Measurements from ENCODE around the gene CCDC3. TPM values are rescaled to one million over a fixed set of nuclear protein-coding genes. Genes with fewer than 3 reads are reported as not detected.

CCDC3 gene
- total RNA-seq, 2 donors from 2014 or later, result 17.6 to 41.8 TPM

DNA sequence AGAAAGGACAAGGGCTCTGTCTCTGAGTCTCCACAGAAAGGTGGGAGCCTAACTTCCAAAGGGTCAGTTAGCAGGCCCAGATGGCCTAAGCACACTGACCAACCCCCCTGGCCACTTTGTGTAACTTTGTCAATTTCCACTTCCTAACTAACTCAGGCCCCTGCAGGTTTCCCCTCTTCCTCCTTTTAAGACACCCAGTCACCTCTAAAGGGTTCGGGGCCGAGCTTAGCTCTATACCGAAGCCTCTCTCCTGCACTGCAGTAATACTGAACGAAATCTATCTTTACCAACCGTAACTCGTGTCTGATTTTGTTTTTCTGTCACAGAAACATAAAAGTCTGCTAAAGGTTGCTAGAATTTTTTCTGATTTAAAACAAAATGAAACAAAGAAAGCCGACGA, 44.4 kb downstream of the CCDC3 start:
- WGBS, result 92% methylated on average over 8 of the region's 8 CpGs
- Histone ChIP-seq H3K36me3 (no peaks in the 10 kb centered on the region), H3K27me3 (replicated peaks; ENCODE audit: insufficient read depth) (no peaks in the 10 kb centered on the region), H3K4me1 (replicated peaks) (peaks cover 4% of the 10 kb centered on the region), H3K27ac (no peak overlapping the region), H3K4me3 (no peak overlapping the region), H3K9me3 (no peaks in the 10 kb centered on the region)
- TF ChIP-seq POLR2A (IDR thresholded peaks at IDR 0.05) (no peak), POLR2AphosphoS5 (IDR thresholded peaks at IDR 0.05) (no peak)
- TF ChIP-seq, protein P1, sequence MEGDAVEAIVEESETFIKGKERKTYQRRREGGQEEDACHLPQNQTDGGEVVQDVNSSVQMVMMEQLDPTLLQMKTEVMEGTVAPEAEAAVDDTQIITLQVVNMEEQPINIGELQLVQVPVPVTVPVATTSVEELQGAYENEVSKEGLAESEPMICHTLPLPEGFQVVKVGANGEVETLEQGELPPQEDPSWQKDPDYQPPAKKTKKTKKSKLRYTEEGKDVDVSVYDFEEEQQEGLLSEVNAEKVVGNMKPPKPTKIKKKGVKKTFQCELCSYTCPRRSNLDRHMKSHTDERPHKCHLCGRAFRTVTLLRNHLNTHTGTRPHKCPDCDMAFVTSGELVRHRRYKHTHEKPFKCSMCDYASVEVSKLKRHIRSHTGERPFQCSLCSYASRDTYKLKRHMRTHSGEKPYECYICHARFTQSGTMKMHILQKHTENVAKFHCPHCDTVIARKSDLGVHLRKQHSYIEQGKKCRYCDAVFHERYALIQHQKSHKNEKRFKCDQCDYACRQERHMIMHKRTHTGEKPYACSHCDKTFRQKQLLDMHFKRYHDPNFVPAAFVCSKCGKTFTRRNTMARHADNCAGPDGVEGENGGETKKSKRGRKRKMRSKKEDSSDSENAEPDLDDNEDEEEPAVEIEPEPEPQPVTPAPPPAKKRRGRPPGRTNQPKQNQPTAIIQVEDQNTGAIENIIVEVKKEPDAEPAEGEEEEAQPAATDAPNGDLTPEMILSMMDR (IDR thresholded peaks at IDR 0.05), result no peak
- intact Hi-C loops (cut with DNase I), result no loop called here
- DNase-seq (ENCODE audit: low spot score), result no peak

DNA sequence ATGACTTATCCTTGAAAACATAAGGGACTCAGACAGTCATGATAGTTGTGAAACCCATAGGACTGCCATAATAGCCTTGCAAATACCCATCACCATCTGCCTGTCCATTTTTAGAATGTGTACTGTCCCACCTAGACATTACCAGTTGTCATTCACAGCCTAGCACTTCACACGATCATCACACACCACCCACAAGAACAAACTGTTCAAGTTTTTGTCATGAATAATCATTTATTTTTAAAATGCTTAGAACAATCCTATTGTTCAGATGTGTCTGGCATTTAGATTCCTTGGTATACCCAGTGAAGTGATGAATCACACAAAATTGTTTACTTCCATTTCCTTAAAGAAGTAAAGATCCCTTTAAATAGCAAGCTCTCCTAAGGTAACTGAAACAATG, 46.6 kb downstream of the CCDC3 start:
- WGBS, result 0% methylated on average over 1 of the region's 1 CpG
- intact Hi-C loops (cut with DNase I), result no loop called here
- no peak for DNase-seq (ENCODE audit: low spot score)
- H3K9me3 ChIP-seq, result no peaks in the 10 kb centered on the region
- H3K4me3 ChIP-seq, result no peak overlapping the region
- H3K27ac ChIP-seq, result no peak overlapping the region
- no peaks in the 10 kb centered on the region for H3K27me3 ChIP-seq (replicated peaks; ENCODE audit: insufficient read depth)
- no peaks in the 10 kb centered on the region for H3K4me1 ChIP-seq (replicated peaks)
- no peaks in the 10 kb centered on the region for H3K36me3 ChIP-seq
- TF ChIP-seq POLR2AphosphoS5 (IDR thresholded peaks at IDR 0.05), result no peak

DNA sequence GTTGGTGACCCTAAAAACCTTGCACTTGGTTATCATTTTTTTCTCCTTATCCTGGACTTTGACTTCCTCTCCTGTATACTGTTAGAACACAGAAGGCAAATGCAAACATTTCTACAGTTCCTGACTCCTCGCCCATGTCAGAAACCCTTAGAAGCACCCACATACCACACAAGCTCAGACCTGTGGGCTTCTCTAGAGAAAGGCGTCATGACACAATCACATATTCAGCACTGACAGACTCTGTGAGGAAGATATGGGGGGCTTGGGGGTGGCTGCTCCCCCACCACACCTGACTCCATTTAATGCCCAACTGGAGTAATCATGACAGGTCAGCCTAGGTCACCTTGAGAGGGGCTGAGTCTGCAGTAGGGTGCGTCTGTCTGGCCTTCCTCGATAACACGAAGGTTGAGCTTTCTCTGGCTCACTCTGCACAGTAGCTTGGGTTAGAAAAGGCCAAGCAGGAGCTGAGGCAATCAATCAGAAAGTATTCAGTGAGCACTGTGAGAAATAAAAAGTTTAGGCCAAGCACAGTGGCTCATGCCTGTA, 50.9 kb downstream of the CCDC3 start:
- no peaks in the 10 kb centered on the region for H3K36me3 ChIP-seq
- H3K4me3 ChIP-seq, result no peak overlapping the region
- TF ChIP-seq POLR2A (IDR thresholded peaks at IDR 0.05), result no peak
- TF ChIP-seq, protein P1 (IDR thresholded peaks at IDR 0.05), result no peak
- TF ChIP-seq POLR2AphosphoS5 (IDR thresholded peaks at IDR 0.05), result peak; percentile 29
- 42% methylated on average over 5 of the region's 5 CpGs for WGBS
- intact Hi-C loops (cut with DNase I), result no loop called here
- no peak for DNase-seq (ENCODE audit: low spot score)
- H3K4me1 ChIP-seq (replicated peaks), result no peaks in the 10 kb centered on the region
- H3K27me3 ChIP-seq (replicated peaks; ENCODE audit: insufficient read depth), result no peaks in the 10 kb centered on the region
- no peaks in the 10 kb centered on the region for H3K9me3 ChIP-seq
- no peak overlapping the region for H3K27ac ChIP-seq

- H3K27me3 ChIP-seq (replicated peaks; ENCODE audit: insufficient read depth), result no peaks in the 10 kb centered on the region
- WGBS, result 91% methylated on average over 4 of the region's 4 CpGs
- TF ChIP-seq, protein P1 (IDR thresholded peaks at IDR 0.05), result no peak
- no peak for TF ChIP-seq POLR2A (IDR thresholded peaks at IDR 0.05)
- TF ChIP-seq POLR2AphosphoS5 (IDR thresholded peaks at IDR 0.05), result no peak
- no peak overlapping the region for H3K4me3 ChIP-seq
- no peaks in the 10 kb centered on the region for H3K36me3 ChIP-seq
- intact Hi-C loops (cut with DNase I), result no loop called here
- no peaks in the 10 kb centered on the region for H3K4me1 ChIP-seq (replicated peaks)
- DNase-seq (ENCODE audit: low spot score), result no peak
- no peaks in the 10 kb centered on the region for H3K9me3 ChIP-seq
- no peak overlapping the region for H3K27ac ChIP-seq
These were observed 52.3 kb downstream of the CCDC3 start for GRCh38 chr10:12949248-12949647.

DNA sequence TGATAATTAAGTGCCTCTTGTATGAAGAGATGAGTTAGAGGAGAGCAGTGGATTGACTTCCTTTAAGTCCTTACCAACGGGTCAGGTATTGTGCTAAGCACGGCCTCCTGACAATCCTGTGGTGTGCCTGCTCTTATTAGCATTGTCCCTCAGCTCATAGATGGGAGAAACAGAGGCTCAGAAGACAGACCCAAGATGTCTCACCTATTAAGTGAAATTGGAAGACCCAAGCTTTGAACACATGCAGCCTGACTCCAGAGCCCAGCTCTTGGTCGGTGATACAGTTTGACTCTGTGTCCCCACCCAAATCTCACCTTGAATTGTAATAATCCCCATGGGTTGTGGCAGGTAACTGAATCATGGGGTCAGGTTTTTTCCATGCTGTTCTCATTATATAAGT, 53.8 kb downstream of the CCDC3 start:
- no peaks in the 10 kb centered on the region for H3K9me3 ChIP-seq
- no peaks in the 10 kb centered on the region for H3K36me3 ChIP-seq
- no peak overlapping the region for H3K27ac ChIP-seq
- no peak for DNase-seq (ENCODE audit: low spot score)
- no peaks in the 10 kb centered on the region for H3K4me1 ChIP-seq (replicated peaks)
- no peak for TF ChIP-seq POLR2AphosphoS5 (IDR thresholded peaks at IDR 0.05)
- no peak for TF ChIP-seq POLR2A (IDR thresholded peaks at IDR 0.05)
- TF ChIP-seq, protein P1 (IDR thresholded peaks at IDR 0.05), result no peak
- intact Hi-C loops (cut with DNase I), result no loop called here
- no peak overlapping the region for H3K4me3 ChIP-seq
- WGBS, result 96% methylated on average over 3 of the region's 3 CpGs
- H3K27me3 ChIP-seq (replicated peaks; ENCODE audit: insufficient read depth), result no peaks in the 10 kb centered on the region
